Esophagus squamous epithelium (tissue), 5 donors: Measurements from ENCODE around the gene DCPS. TPM values are rescaled to one million over a fixed set of nuclear protein-coding genes. Genes with fewer than 3 reads are reported as not detected.
"Not testable (repeated sequence)": the region's sequence is repeated elsewhere in the genome, so short reads cannot be mapped to it uniquely, and the experiment has no call there.

Experiments used
- DNase-seq: peaks from one replicate; lab custom pipeline; 2025; lab: John Stamatoyannopoulos, UW
- H3K27ac ChIP-seq, 4 donors: fragments of 200-600 bp; sonication (generic); one replicate each; pipeline ENCODE4 v1.5.1; 2016 to 2019; ENCODE audit warnings: mild to moderate bottlenecking in 1 of 4
- H3K27me3 ChIP-seq, 4 donors: fragments of 200-600 bp; sonication (generic); 1 replicate in 3 of 4; 2 replicates in 1 of 4; pipeline versions ENCODE4 v1.5.1 to v1.6.0; 2017 to 2021; ENCODE audit warnings: antibody characterized with exemption in 1 of 4
- H3K36me3 ChIP-seq, 3 donors: fragments of 200-600 bp; sonication (generic); one replicate each; pipeline ENCODE4 v1.5.1; 2016 to 2019
- H3K4me1 ChIP-seq, 3 donors: fragments of 200-600 bp; sonication (generic); one replicate each; pipeline ENCODE4 v1.5.1; 2017 to 2019
- H3K4me3 ChIP-seq, 4 donors: fragments of 200-600 bp; sonication (generic); 1 replicate in 3 of 4; 2 replicates in 1 of 4; pipeline ENCODE4 v1.5.1; 2016 to 2019; ENCODE audit warnings: mild to moderate bottlenecking in 2 of 4, moderate library complexity in 1 of 4
- H3K9me3 ChIP-seq, 3 donors: fragments of 200-600 bp; sonication (generic); one replicate each; pipeline ENCODE4 v1.5.1; 2016 to 2019
- CTCF ChIP-seq, 6 experiments: fragments of 450-650 bp in 4 of 6; fragments of 200-600 bp in 2 of 6; sonication (generic) in 2 of 6; IDR thresholded peaks; one replicate each; pipeline ENCODE4 v1.5.1; 2016 to 2019; ENCODE audit warnings: antibody characterized with exemption in 6 of 6, mild to moderate bottlenecking in 4 of 6, moderate library complexity in 4 of 6
- POLR2A ChIP-seq, 4 donors: fragments of 450-650 bp; IDR thresholded peaks; one replicate each; pipeline ENCODE4 v1.6.1; 2017; ENCODE audit warnings: antibody characterized with exemption in 4 of 4, mild to moderate bottlenecking in 4 of 4, moderate library complexity in 3 of 4
- WGBS, 2 donors: methylation state at CpG; one replicate each; pipeline ENCODE4 v1.1.5; 2018; 5-methylcytosine and 5-hydroxymethylcytosine counted together
- intact Hi-C: fragments of 100-400 bp; cut with DNase I; formaldehyde crosslinking; loops from one replicate; pipeline ENCODE4 v1.15.0; 2022
- total RNA-seq, 4 donors: library from RNA; depleted of rRNA; stranded (reverse); fragments of >200 nt; gene quantifications; one replicate each; pipeline ENCODE4 v1.1.0, GENCODE V29; 2016
- donor health status: DM: yes; HTN: yes; CAD: no.

DCPS gene
- total RNA-seq, 4 donors from 2014 or later: 12.0 to 25.7 (median 14.9) TPM

GRCh38 chr11:126363706-126364248 is 59.9 kb downstream of the DCPS start:
- DNase-seq: no peak
- peaks cover 0 to 12% (median 0%) of the 10 kb centered on the region in 4 donors for H3K27me3 ChIP-seq
- no peaks in the 10 kb centered on the region for H3K36me3 ChIP-seq
- H3K9me3 ChIP-seq: no peaks in the 10 kb centered on the region
- no peak overlapping the region for H3K4me3 ChIP-seq
- WGBS, 2 donors: 80% methylated on average over 1 of the region's 10 CpGs; no CpG with 5 or more reads in 1 of the 2 donors
- peak overlapping the region in 1 of 4 donors; percentile 61 for H3K27ac ChIP-seq
- H3K4me1 ChIP-seq: peaks cover 16 to 79% (median 28%) of the 10 kb centered on the region in 3 donors
- intact Hi-C loops: no loop called here
- TF ChIP-seq POLR2A (IDR thresholded peaks at IDR 0.05): no peak
- no peak for TF ChIP-seq CTCF (IDR thresholded peaks at IDR 0.05)

GRCh38 chr11:126364735-126365134 is 60.9 kb downstream of the DCPS start:
- H3K9me3 ChIP-seq, DNase-seq, H3K27ac ChIP-seq, H3K4me3 ChIP-seq, H3K36me3 ChIP-seq, intact Hi-C loops, H3K27me3 ChIP-seq: not testable (repeated sequence)
- peaks cover 13 to 75% (median 24%) of the 10 kb centered on the region in 3 donors for H3K4me1 ChIP-seq
- WGBS, 2 donors: 60 to 80% methylated on average over 1 to 2 of the region's 9 CpGs

- DNase-seq: not testable (repeated sequence)
- WGBS, 2 donors: no CpG with 5 or more reads among the region's 5 CpGs
Measured at GRCh38 chr11:126365508-126365907, 61.6 kb downstream of the DCPS start.

GRCh38 chr11:126366064-126366822 is 62.4 kb downstream of the DCPS start:
- no peak for DNase-seq
- TF ChIP-seq POLR2A (IDR thresholded peaks at IDR 0.05): no peak
- no peak for TF ChIP-seq CTCF (IDR thresholded peaks at IDR 0.05)
- no peaks in the 10 kb centered on the region for H3K27me3 ChIP-seq
- peak overlapping the region; percentile 36 to 68 (median 63) for H3K27ac ChIP-seq
- intact Hi-C loops: no loop called here
- peak overlapping the region in 1 of 4 donors; percentile 22 for H3K4me3 ChIP-seq
- H3K36me3 ChIP-seq: no peaks in the 10 kb centered on the region
- H3K4me1 ChIP-seq: peaks cover 9 to 60% (median 19%) of the 10 kb centered on the region in 3 donors
- H3K9me3 ChIP-seq: no peaks in the 10 kb centered on the region
- 36 to 51% methylated on average over 7 of the region's 19 CpGs for WGBS, 2 donors

More at GRCh38 chr11:126365508-126365907, 61.6 kb downstream of the DCPS start:
- H3K27me3 ChIP-seq, H3K9me3 ChIP-seq, H3K4me3 ChIP-seq, H3K36me3 ChIP-seq, intact Hi-C loops: not testable (repeated sequence)
- H3K4me1 ChIP-seq: peaks cover 9 to 67% (median 19%) of the 10 kb centered on the region in 3 donors
- peak overlapping the region in 2 of 4 donors; percentile 65 to 68 for H3K27ac ChIP-seq

- 75 to 78% methylated on average over 4 to 5 of the region's 14 CpGs for WGBS, 2 donors
- intact Hi-C loops, DNase-seq, H3K4me3 ChIP-seq, H3K9me3 ChIP-seq, H3K27me3 ChIP-seq, H3K36me3 ChIP-seq: not testable (repeated sequence)
- peak overlapping the region; percentile 39 to 68 (median 63) for H3K27ac ChIP-seq
- H3K4me1 ChIP-seq: peaks cover 9 to 56% (median 19%) of the 10 kb centered on the region in 3 donors
Measured at GRCh38 chr11:126366823-126367654, 63.2 kb downstream of the DCPS start.

- H3K27ac ChIP-seq: peak overlapping the region in 3 of 4 donors; percentile 57 to 68 (median 61)
- WGBS, 2 donors: 94 to 97% methylated on average over 5 of the region's 5 CpGs
- H3K4me1 ChIP-seq: peaks cover 9 to 50% (median 19%) of the 10 kb centered on the region in 3 donors
- DNase-seq, H3K36me3 ChIP-seq, H3K4me3 ChIP-seq, H3K27me3 ChIP-seq, H3K9me3 ChIP-seq, intact Hi-C loops: not testable (repeated sequence)
Measured at GRCh38 chr11:126367806-126368205, 63.9 kb downstream of the DCPS start.

- H3K36me3 ChIP-seq, H3K4me3 ChIP-seq, H3K27me3 ChIP-seq, H3K9me3 ChIP-seq, intact Hi-C loops, DNase-seq: not testable (repeated sequence)
- peak overlapping the region in 3 of 4 donors; percentile 39 to 68 (median 57) for H3K27ac ChIP-seq
- peaks cover 9 to 52% (median 23%) of the 10 kb centered on the region in 3 donors for H3K4me1 ChIP-seq
- WGBS, 2 donors: 13 to 49% methylated on average over 2 to 9 of the region's 11 CpGs
Measured at GRCh38 chr11:126368336-126369119, 64.7 kb downstream of the DCPS start.
